ENCODE results near the gene HADHB.
"Not testable (repeated sequence)": the region's sequence is repeated elsewhere in the genome, so short reads cannot be mapped to it uniquely, and the experiment has no call there.

Gene HADHB

DNA sequence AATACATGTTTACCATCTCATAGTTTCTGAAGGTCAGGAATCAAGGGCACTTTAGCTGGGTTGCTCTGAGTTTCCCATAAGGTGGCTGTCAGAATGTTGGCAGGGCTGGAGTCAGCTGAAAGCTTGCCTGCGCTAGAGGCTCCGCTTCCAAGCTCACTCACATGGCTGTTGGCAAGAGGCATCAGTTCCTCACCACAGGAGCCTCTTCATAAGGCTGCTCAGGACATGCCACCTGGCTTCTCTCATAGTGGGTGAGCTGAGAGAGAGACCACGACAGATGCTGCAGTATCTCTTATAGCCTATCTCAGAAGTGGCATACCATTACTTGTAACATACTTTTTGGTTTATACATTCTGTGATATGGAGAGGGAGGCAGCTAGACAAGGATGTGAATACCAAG lies 7.2 kb downstream of the HADHB start:
- TF ChIP-seq, protein P1, sequence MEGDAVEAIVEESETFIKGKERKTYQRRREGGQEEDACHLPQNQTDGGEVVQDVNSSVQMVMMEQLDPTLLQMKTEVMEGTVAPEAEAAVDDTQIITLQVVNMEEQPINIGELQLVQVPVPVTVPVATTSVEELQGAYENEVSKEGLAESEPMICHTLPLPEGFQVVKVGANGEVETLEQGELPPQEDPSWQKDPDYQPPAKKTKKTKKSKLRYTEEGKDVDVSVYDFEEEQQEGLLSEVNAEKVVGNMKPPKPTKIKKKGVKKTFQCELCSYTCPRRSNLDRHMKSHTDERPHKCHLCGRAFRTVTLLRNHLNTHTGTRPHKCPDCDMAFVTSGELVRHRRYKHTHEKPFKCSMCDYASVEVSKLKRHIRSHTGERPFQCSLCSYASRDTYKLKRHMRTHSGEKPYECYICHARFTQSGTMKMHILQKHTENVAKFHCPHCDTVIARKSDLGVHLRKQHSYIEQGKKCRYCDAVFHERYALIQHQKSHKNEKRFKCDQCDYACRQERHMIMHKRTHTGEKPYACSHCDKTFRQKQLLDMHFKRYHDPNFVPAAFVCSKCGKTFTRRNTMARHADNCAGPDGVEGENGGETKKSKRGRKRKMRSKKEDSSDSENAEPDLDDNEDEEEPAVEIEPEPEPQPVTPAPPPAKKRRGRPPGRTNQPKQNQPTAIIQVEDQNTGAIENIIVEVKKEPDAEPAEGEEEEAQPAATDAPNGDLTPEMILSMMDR (IDR thresholded peaks at IDR 0.05; ENCODE audit: control insufficient read depth, insufficient read depth, low read depth, low read length, missing control alignments) = no peak
- no peak for DNase-seq (ENCODE audit: low read depth)

DNA sequence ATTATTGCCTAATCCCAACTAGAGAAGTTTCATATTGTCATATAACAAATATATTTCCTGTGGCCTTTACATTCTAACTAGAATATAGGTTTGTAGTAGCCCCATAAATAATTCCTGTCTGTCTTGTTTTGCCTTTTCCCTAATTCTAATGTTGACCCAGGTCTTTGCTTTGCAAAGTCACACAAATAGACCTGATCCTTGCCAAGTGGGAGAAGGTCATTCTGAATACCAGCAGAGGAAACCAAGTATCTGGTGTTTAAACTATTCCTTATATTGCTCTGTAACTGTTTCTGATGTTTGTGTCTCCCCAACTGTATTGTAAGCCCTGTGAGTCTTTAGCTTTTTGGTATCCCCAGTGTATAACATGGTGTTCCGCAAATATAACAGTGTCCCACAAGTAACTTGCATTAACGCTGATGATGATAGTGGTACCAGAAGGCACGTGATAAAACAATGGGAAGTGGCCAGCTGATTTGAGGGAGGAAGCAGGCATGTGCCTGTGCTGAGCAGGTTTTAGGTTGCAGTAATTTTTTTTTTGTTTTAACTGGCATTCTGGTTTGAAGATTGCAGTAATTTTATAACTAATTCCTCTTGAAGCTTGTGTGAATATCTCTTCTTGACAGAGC lies 11.1 kb downstream of the HADHB start:
- no peak for DNase-seq (ENCODE audit: low read depth)
- TF ChIP-seq, protein P1 (IDR thresholded peaks at IDR 0.05; ENCODE audit: control insufficient read depth, insufficient read depth, low read depth, low read length, missing control alignments) = no peak
- H3K4me3 ChIP-seq (ENCODE audit: control insufficient read depth, low read depth, low read length) = no peak overlapping the region

More for the DNA sequence above, 7.2 kb downstream of the HADHB start:
- no peak overlapping the region for H3K4me3 ChIP-seq (ENCODE audit: control insufficient read depth, low read depth, low read length)

DNA sequence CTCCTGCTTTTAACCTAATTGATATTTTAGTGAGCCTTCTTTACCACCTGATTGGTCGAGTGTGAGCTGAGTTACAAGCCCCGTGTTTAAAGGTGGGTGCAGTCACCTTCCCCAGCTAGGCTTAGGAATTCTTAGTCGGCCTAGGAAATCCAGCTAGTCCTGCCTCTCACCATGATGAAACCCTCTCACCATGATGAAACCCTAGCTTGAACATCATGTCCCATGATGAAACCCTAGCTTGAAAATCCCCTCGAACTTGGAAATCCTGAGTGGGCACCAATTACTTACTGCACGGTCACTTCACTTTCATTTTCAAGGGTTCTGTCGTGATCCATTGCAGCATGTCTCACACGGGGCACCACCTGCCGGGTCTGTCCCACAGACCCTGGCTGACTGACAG lies 14.1 kb downstream of the HADHB start:
- not testable (repeated sequence) for H3K4me3 ChIP-seq (ENCODE audit: control insufficient read depth, low read depth, low read length); DNase-seq (ENCODE audit: low read depth)

DNA sequence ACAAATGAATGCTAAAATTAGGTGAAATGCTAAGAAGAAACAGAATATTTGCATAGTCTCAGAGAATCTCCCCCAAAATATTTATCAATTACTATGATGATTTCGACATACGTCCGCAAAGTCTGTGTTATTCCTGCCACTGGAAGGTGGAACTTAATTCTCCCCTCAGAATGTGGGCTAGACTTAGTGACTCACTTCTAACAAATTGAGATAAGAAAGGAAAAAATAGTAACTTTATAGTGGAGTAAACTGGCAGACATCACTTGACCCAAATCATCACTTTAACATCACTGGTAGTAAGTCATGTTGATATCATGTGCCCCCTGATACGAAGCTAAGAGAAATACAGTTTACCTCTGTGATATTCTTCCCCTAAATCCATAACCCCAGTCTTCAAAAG lies 23.5 kb downstream of the HADHB start:
- no peak for DNase-seq (ENCODE audit: low read depth)
- TF ChIP-seq, protein P1 (IDR thresholded peaks at IDR 0.05; ENCODE audit: control insufficient read depth, insufficient read depth, low read depth, low read length, missing control alignments) = no peak
- no peak overlapping the region for H3K4me3 ChIP-seq (ENCODE audit: control insufficient read depth, low read depth, low read length)

DNA sequence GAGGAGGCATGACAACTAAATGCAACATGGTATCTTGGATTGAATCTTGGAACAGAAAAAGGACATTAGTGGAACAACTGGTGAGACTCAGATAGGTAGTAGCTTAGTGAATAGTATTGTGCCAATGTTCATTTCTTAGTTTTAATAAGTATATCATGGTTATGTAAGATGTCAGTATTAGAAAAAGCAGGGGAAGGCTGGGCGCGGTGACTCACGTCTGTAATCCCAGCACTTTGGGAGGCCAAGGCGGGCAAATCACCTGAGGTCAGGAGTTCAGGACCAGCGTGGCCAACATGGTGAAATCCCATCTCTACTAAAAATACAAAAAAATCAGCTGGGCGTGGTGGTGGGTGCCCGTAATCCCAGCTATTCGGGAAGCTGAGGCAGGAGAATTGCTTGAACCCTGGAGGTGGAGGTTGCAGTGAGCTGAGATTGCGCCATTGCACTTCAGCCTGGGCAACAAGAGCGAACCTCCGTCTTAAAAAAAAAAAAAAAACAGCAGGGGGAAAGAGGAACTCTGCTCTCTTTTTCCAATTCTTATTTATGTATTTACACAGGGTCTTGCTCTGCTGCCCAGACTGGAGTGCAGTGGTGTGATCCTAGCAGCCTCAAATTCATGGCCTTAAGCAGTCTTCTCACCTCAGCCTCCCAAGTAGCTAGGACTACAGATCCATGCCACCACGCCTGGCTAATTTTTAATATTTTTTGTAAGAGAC lies 24.1 kb downstream of the HADHB start:
- not testable (repeated sequence) for DNase-seq (ENCODE audit: low read depth); H3K4me3 ChIP-seq (ENCODE audit: control insufficient read depth, low read depth, low read length)

DNA sequence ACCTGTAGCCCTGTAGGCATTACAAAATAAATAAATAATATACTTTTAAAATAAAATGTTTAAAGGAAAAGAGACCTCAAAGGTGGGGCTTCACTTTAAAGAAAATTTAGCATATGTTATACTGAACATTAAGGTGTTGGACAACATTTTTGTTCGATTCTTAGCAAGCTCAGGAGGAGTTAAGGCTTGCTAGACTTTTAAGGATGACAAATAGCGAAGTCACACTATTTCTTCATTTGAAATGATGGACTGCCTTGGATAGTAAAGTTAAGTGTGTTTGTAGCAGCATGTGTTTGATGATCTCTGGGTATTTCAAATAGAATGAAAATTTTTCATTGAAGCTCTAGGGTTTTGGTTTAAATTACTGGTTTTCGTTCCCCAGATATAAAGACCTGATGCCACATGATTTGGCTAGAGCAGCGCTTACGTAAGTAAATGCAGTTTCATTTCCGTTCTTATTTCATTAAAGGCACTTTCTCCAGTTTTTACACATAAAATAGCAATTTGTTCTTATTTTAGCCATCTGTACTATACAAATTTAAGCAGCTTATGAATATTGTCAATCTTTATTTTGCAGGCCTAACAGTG lies 24.9 kb downstream of the HADHB start:
- TF ChIP-seq, protein P1 (IDR thresholded peaks at IDR 0.05; ENCODE audit: control insufficient read depth, insufficient read depth, low read depth, low read length, missing control alignments) = no peak
- no peak for DNase-seq (ENCODE audit: low read depth)
- H3K4me3 ChIP-seq (ENCODE audit: control insufficient read depth, low read depth, low read length) = no peak overlapping the region

DNA sequence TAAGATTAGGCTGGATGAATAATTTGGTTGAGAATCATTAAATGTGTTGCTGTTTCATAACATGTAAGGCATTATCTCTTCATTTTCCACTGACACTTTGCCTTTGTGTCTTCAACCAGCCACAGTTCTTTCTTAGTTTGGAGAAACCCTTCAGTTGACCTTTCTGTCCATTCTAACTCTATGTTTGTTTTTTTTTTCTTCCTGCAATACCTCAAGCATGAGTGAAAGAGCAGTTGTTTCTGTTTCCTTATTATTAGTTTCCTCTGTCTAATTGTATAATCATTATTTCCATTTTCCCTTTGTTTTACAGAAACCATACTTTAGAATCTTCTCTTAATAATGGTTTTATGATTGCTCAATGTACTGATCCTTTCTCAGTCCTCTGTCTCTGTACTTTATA lies 25.6 kb downstream of the HADHB start:
- TF ChIP-seq, protein P1 (IDR thresholded peaks at IDR 0.05; ENCODE audit: control insufficient read depth, insufficient read depth, low read depth, low read length, missing control alignments) = no peak
- no peak for DNase-seq (ENCODE audit: low read depth)
- H3K4me3 ChIP-seq (ENCODE audit: control insufficient read depth, low read depth, low read length) = no peak overlapping the region
